A549 (cell line): Measurements from ENCODE around the gene DYNC1I1. TPM values are rescaled to one million over a fixed set of nuclear protein-coding genes. Genes with fewer than 3 reads are reported as not detected.

Experiments used
- ATAC-seq, 2 experiments: fragments of 200-7000 bp in 1 of 2; fragments of >200 bp in 1 of 2; cut with Nextera tagmentation in 1 of 2; cut with Tn5 transposase in 1 of 2; 3 replicates each; pipeline versions ENCODE4 v1.8.0 to v1.9.1; 2018 to 2020; ENCODE audit warnings: mild to moderate bottlenecking in 1 of 2, moderate library complexity in 1 of 2
- CTCF ChIA-PET: fragments of 300-600 bp; sonication (Branson Sonifier 250); formaldehyde crosslinking; extraction: SDS; loops from one replicate; lab custom pipeline; 2021; ENCODE audit warnings: antibody characterized with exemption, inconsistent platforms; lab: Yijun Ruan, JAX
- POLR2A ChIA-PET: fragments of 350-600 bp; formaldehyde crosslinking; extraction: SDS; loops from one replicate; lab custom pipeline; 2021; ENCODE audit warnings: antibody characterized with exemption, inconsistent platforms; lab: Yijun Ruan, JAX
- DNase-seq, 2 experiments: peaks; one replicate each; pipeline versions ENCODE4 v3.0.0 to v3.0.0-alpha.2; 2011 to 2016; ENCODE audit warnings: low read depth in 1 of 2, low spot score in 1 of 2
- FAIRE-seq: peaks from 2 replicates; lab custom pipeline; 2011; peaks lifted over from hg19 to GRCh38; lab: Jason Lieb, UNC
- H3K27ac ChIP-seq, 2 experiments: fragments of >200 bp; sonication (Bioruptor Twin); formaldehyde crosslinking; 3 replicates each; pipeline ENCODE4 v1.5.1; 2016 to 2017
- H3K4me1 ChIP-seq: fragments of >200 bp; sonication (Bioruptor Twin); formaldehyde crosslinking; 3 replicates; pipeline ENCODE4 v1.6.1; 2016
- H3K4me2 ChIP-seq: fragments of >200 bp; sonication (Bioruptor Twin); formaldehyde crosslinking; 3 replicates; pipeline ENCODE4 v1.6.1; 2016
- H3K4me3 ChIP-seq: fragments of >200 bp; sonication (Bioruptor Twin); formaldehyde crosslinking; 3 replicates; pipeline ENCODE4 v1.5.1; 2016
- H3K9me3 ChIP-seq: fragments of >200 bp; sonication (Bioruptor Twin); formaldehyde crosslinking; 3 replicates; pipeline ENCODE4 v1.6.1; 2016
- CBX2 ChIP-seq: fragments of 200-600 bp; sonication (generic); IDR thresholded peaks from 2 replicates; pipeline ENCODE4 v1.6.1; 2016; ENCODE audit warnings: low read depth, mild to moderate bottlenecking, borderline replicate concordance
- CEBPB ChIP-seq, 2 experiments: fragments of >200 bp in 1 of 2; sonication (Bioruptor Twin) in 1 of 2; formaldehyde crosslinking in 1 of 2; IDR thresholded peaks; 2 replicates each; pipeline ENCODE4 v1.6.1; 2012 to 2016
- CHD4 ChIP-seq: fragments of 200-600 bp; sonication (generic); IDR thresholded peaks from 2 replicates; pipeline ENCODE4 v1.6.1; 2016; ENCODE audit warnings: antibody characterized with exemption, mild to moderate bottlenecking, borderline replicate concordance
- EHF ChIP-seq: fragments of 250-450 bp; sonication (Bioruptor Pico); IDR thresholded peaks from 2 replicates; pipeline ENCODE4 v1.5.0; 2020; ENCODE audit warnings: mild to moderate bottlenecking
- EHMT2 ChIP-seq: fragments of 200-600 bp; sonication (generic); IDR thresholded peaks from 2 replicates; pipeline ENCODE4 v1.6.1; 2016; ENCODE audit warnings: antibody characterized with exemption, low read depth, mild to moderate bottlenecking, moderate library complexity
- ESRRA ChIP-seq: fragments of 150-350 bp; IDR thresholded peaks from 2 replicates; pipeline ENCODE4 v1.6.1; 2014; ENCODE audit warnings: mild to moderate bottlenecking, low read length, borderline replicate concordance
- FOSL2 ChIP-seq, 2 experiments: fragments of 450-650 bp in 1 of 2; fragments of >200 bp in 1 of 2; sonication (Bioruptor Twin) in 1 of 2; formaldehyde crosslinking; IDR thresholded peaks; 2 replicates each; pipeline versions ENCODE4 v1.5.0 to v1.6.1; 2016 to 2020; ENCODE audit warnings: mild to moderate bottlenecking in 1 of 2, moderate library complexity in 1 of 2
- FOXS1 ChIP-seq: fragments of 250-450 bp; sonication (Bioruptor Pico); IDR thresholded peaks from 2 replicates; pipeline ENCODE4 v1.5.0; 2020; ENCODE audit warnings: mild to moderate bottlenecking, moderate library complexity
- GATA3 ChIP-seq: IDR thresholded peaks from 2 replicates; pipeline ENCODE4 v1.6.1; 2012; ENCODE audit warnings: borderline replicate concordance
- HMGXB4 ChIP-seq: fragments of 250-450 bp; sonication (Bioruptor Pico); IDR thresholded peaks from 2 replicates; pipeline ENCODE4 v1.5.0; 2021; ENCODE audit warnings: mild to moderate bottlenecking, moderate library complexity, borderline replicate concordance
- HOXA7 ChIP-seq: fragments of 250-450 bp; sonication (Bioruptor Pico); IDR thresholded peaks from 2 replicates; pipeline ENCODE4 v1.5.0; 2020; ENCODE audit warnings: mild to moderate bottlenecking, moderate library complexity
- HOXB13 ChIP-seq: fragments of 250-450 bp; sonication (Bioruptor Pico); IDR thresholded peaks from 2 replicates; pipeline ENCODE4 v1.5.0; 2020; ENCODE audit warnings: low read depth, mild to moderate bottlenecking, moderate library complexity
- HOXB5 ChIP-seq: fragments of 250-450 bp; sonication (Bioruptor Pico); IDR thresholded peaks from 2 replicates; pipeline ENCODE4 v1.5.0; 2020; ENCODE audit warnings: mild to moderate bottlenecking, moderate library complexity
- JUN ChIP-seq, 2 experiments: fragments of >200 bp; sonication (Bioruptor Twin); formaldehyde crosslinking; IDR thresholded peaks; 2 replicates in 1 of 2; 3 replicates in 1 of 2; pipeline ENCODE4 v1.6.1; 2016 to 2017
- JUNB ChIP-seq: fragments of >200 bp; sonication (Bioruptor Twin); formaldehyde crosslinking; IDR thresholded peaks from 2 replicates; pipeline ENCODE4 v1.6.1; 2016
- MAFK ChIP-seq: fragments of 450-650 bp; IDR thresholded peaks from 2 replicates; pipeline ENCODE4 v1.6.1; 2014; ENCODE audit not compliant: partially characterized antibody
- NFE2L2 ChIP-seq: fragments of 150-350 bp; conservative IDR thresholded peaks from 2 replicates; pipeline ENCODE4 v1.6.1; 2014; ENCODE audit warnings: low read length
- PHF8 ChIP-seq: fragments of 200-600 bp; sonication (generic); IDR thresholded peaks from 2 replicates; pipeline ENCODE4 v1.6.1; 2016; ENCODE audit warnings: low read depth, mild to moderate bottlenecking, antibody characterized with exemption, moderate library complexity, borderline replicate concordance
- POLR2A ChIP-seq: IDR thresholded peaks from 2 replicates; pipeline ENCODE4 v1.6.1; 2012; ENCODE audit warnings: mild to moderate bottlenecking, low read length
- RARB ChIP-seq: fragments of 250-450 bp; sonication (Bioruptor Pico); IDR thresholded peaks from 2 replicates; pipeline ENCODE4 v1.8.0; 2021; ENCODE audit warnings: mild to moderate bottlenecking, moderate library complexity
- RCOR1 ChIP-seq: fragments of 150-350 bp; IDR thresholded peaks from 2 replicates; pipeline ENCODE4 v1.6.1; 2014; ENCODE audit warnings: antibody characterized with exemption, low read length, low read depth
- RFX5 ChIP-seq: fragments of 450-650 bp; IDR thresholded peaks from 2 replicates; pipeline ENCODE4 v1.7.1; 2014; ENCODE audit warnings: antibody characterized with exemption, mild to moderate bottlenecking, moderate library complexity
- SMC3 ChIP-seq: fragments of >200 bp; sonication (Bioruptor Twin); formaldehyde crosslinking; IDR thresholded peaks from 3 replicates; pipeline ENCODE4 v1.6.1; 2018; ENCODE audit warnings: inconsistent platforms
- TP53 ChIP-seq: fragments of 250-450 bp; sonication (Bioruptor Pico); IDR thresholded peaks from 2 replicates; pipeline ENCODE4 v1.5.0; 2021; ENCODE audit warnings: mild to moderate bottlenecking, moderate library complexity
- WGBS: methylation state at CpG from one replicate; pipeline ENCODE4 v1.1.6; 2017; ENCODE audit errors: missing lambda C conversion rate; 5-methylcytosine and 5-hydroxymethylcytosine counted together
- polyA plus RNA-seq, 4 experiments: library from polyadenylated mRNA; depleted of rRNA in 3 of 4; stranded (reverse); fragments of >200 nt; fragmentation: RNase III in 1 of 4; extraction: RNeasy Plus Mini Kit Qiagen cat#74134 plus additional on column Dnase treatment in 1 of 4; gene quantifications; 2 replicates in 3 of 4; 3 replicates in 1 of 4; pipeline ENCODE4 v1.2.3, GENCODE V29; 2011 to 2017

Gene DYNC1I1
- polyA plus RNA-seq, 2 of the 4 experiments (the other 2 are of a cell fraction) = 0.04 TPM; not detected in 1

DNA sequence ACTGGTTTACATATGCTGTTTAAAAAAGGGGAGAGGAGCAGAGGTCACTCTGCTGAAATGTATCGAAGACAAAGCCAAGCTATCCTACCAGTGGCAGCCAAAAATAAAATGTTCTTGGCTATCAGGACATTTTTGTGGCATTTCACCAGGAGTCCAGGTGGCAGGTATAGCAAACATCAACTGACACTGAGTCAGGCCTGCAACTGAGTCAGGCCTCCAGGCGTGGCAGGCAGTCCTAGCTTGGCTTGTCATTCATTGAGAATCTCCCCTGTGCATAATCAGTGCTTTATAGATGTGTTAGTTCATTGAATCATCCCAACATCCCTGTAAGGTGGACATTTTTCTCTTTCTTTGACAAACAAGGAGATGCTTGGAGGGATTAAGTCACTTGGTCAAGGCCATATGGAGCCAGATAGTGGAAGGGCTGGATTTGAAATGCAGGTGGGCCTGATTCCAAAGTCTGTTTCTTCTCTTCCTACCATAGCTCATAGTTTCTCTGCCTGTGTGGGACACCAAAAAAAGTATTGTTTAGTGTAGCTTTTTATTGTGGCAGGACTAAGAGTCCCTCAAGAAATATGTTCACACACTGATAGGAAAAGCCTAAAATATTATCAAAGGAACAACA, 4.3 kb downstream of the DYNC1I1 start (continued):
- TF ChIP-seq JUN (IDR thresholded peaks at IDR 0.05) = no peak
- no peak for TF ChIP-seq SMC3
- no peak for TF ChIP-seq CEBPB (IDR thresholded peaks at IDR 0.05)
- TF ChIP-seq NFE2L2 = no peak
- TF ChIP-seq HOXB5 (CRISPR knock-in tag) = no peak
- no peak for TF ChIP-seq JUNB
- TF ChIP-seq TP53 (CRISPR knock-in tag) = no peak
- no peak for TF ChIP-seq ESRRA
- no peak for TF ChIP-seq RFX5
- TF ChIP-seq, all 56 proteins: peak for 0

DNA sequence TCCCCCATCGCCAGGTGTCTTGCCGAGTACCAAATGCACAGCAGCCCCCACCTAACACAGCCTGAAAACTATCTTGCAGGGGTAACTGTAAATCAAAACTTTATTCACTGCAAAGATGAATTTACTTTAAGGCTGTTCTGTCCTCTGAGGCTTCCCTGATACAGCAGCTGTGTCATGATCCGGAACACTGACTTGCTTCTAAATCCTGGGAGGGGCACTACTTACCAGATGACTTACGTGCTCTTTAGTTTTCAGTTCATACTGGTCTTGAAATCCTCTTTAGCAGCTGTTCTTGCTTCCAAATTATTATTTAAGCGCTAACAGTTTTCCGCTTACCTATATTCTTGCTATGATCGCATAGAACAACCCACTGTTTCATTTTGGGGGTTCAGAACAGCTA, 4.9 kb downstream of the DYNC1I1 start:
- DNase-seq (no peak), ATAC-seq (no peak), FAIRE-seq (no peak)
- TF ChIP-seq CHD4 (no peak), NFE2L2 (no peak), EHF (CRISPR knock-in tag) (no peak)
- H3K4me1 ChIP-seq = 0 out of 3 replicates have a peak, but pooled peaks cover 4% of the 10 kb centered on the region
- no peak overlapping the region for H3K4me2 ChIP-seq
- WGBS = 81% methylated on average over 7 of the region's 7 CpGs
- ChIA-PET CTCF (no interaction called here), POLR2A (no interaction called here)
- no peaks in the 10 kb centered on the region for H3K9me3 ChIP-seq
- H3K4me3 ChIP-seq = no peak overlapping the region
- no peak overlapping the region for H3K27ac ChIP-seq

DNA sequence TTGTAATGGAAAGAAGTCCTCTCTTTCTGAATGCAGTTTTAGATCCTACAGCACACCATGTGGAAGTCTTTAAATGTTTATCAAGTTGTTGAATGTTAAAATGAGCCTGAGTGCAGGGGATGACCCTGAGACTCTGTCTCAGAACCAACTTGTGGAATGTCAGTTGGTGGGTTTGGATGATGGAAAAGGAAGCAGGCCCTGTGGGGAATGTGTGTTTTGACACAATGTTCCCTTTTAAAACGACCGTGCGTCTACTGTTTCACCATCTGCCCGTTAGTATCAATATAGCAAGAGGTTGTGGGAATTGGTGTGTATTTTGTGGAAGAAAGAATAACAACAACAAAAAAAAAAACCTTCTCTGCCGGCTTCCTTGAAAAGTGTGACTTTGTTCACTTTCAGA, 8.3 kb downstream of the DYNC1I1 start:
- ATAC-seq (no peak), DNase-seq (no peak), FAIRE-seq (no peak)
- Histone ChIP-seq H3K4me1 (no peaks in the 10 kb centered on the region), H3K4me2 (no peak overlapping the region), H3K4me3 (no peak overlapping the region), H3K27ac (no peak overlapping the region), H3K9me3 (no peaks in the 10 kb centered on the region)
- WGBS = 63% methylated on average over 5 of the region's 5 CpGs
- CTCF ChIA-PET = no interaction called here
- no peak for TF ChIP-seq RCOR1
- TF ChIP-seq FOXS1 (CRISPR knock-in tag) = no peak
- no peak for TF ChIP-seq JUNB
- TF ChIP-seq RARB (CRISPR knock-in tag) = no peak
- no peak for TF ChIP-seq NFE2L2
- no peak for TF ChIP-seq MAFK
- no peak for TF ChIP-seq HMGXB4 (CRISPR knock-in tag)
- no peak for TF ChIP-seq PHF8
- TF ChIP-seq FOSL2 (IDR thresholded peaks at IDR 0.05) = no peak
- TF ChIP-seq FOSL2 (CRISPR knock-in tag; IDR thresholded peaks at IDR 0.05) = no peak
- no peak for TF ChIP-seq CBX2
- TF ChIP-seq EHMT2 = no peak
- TF ChIP-seq HOXA7 (CRISPR knock-in tag) = no peak
- TF ChIP-seq EHF (CRISPR knock-in tag) = no peak
- TF ChIP-seq POLR2A = no peak
- no peak for TF ChIP-seq HOXB13 (CRISPR knock-in tag)
- no peak for TF ChIP-seq GATA3
- POLR2A ChIA-PET = no interaction called here
